Measurements from ENCODE around the gene CHD2.

- TF ChIP-seq POLR2AphosphoS5 (IDR thresholded peaks at IDR 0.05; ENCODE audit: low read depth, low read length) (no peak), SIN3A (IDR thresholded peaks at IDR 0.05; ENCODE audit: borderline replicate concordance, insufficient read depth, low read length) (no peak)
- TF ChIP-seq, protein P1, sequence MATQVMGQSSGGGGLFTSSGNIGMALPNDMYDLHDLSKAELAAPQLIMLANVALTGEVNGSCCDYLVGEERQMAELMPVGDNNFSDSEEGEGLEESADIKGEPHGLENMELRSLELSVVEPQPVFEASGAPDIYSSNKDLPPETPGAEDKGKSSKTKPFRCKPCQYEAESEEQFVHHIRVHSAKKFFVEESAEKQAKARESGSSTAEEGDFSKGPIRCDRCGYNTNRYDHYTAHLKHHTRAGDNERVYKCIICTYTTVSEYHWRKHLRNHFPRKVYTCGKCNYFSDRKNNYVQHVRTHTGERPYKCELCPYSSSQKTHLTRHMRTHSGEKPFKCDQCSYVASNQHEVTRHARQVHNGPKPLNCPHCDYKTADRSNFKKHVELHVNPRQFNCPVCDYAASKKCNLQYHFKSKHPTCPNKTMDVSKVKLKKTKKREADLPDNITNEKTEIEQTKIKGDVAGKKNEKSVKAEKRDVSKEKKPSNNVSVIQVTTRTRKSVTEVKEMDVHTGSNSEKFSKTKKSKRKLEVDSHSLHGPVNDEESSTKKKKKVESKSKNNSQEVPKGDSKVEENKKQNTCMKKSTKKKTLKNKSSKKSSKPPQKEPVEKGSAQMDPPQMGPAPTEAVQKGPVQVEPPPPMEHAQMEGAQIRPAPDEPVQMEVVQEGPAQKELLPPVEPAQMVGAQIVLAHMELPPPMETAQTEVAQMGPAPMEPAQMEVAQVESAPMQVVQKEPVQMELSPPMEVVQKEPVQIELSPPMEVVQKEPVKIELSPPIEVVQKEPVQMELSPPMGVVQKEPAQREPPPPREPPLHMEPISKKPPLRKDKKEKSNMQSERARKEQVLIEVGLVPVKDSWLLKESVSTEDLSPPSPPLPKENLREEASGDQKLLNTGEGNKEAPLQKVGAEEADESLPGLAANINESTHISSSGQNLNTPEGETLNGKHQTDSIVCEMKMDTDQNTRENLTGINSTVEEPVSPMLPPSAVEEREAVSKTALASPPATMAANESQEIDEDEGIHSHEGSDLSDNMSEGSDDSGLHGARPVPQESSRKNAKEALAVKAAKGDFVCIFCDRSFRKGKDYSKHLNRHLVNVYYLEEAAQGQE (IDR thresholded peaks at IDR 0.05; ENCODE audit: insufficient read depth in 1 of 2, low read depth in 2 of 2, low read length in 2 of 2), result no peak
These were observed 166.1 kb downstream of the CHD2 start for GRCh38 chr15:93066224-93066681.

Measured in PFSK-1 (cell line).